Adrenal gland (tissue), 12 donors: ENCODE data around the gene LMTK2. TPM values are rescaled to one million over a fixed set of nuclear protein-coding genes. Genes with fewer than 3 reads are reported as not detected.
A peak's percentile ranks its signal among the peaks of the same experiment; 100 is the strongest.

ENCODE experiments used
- DNase-seq, 7 donors: peaks; one replicate each; pipeline ENCODE4 v3.0.0-alpha.2; 2019 to 2020
- H3K27ac ChIP-seq, 5 donors: fragments of 200-600 bp; sonication (generic) in 4 of 5; 1 replicate in 3 of 5; 2 replicates in 2 of 5; pipeline versions ENCODE4 v1.5.1 to v1.8.0; 2016 to 2020; ENCODE audit warnings: mild to moderate bottlenecking in 1 of 5
- H3K27me3 ChIP-seq: fragments of 200-600 bp; 2 replicates; pipeline ENCODE4 v1.8.0; 2021
- H3K36me3 ChIP-seq, 2 donors: fragments of 200-600 bp; replicated peaks in 1 of 2; 1 replicate in 1 of 2; 2 replicates in 1 of 2; pipeline versions ENCODE4 v1.5.1 to v1.8.0; 2018 to 2022
- H3K4me1 ChIP-seq, 2 donors: fragments of 200-600 bp; replicated peaks in 1 of 2; 1 replicate in 1 of 2; 2 replicates in 1 of 2; pipeline versions ENCODE4 v1.5.1 to v1.8.0; 2018 to 2021
- H3K4me3 ChIP-seq, 4 donors: fragments of 200-600 bp; sonication (generic) in 3 of 4; one replicate each; pipeline ENCODE4 v1.5.1; 2016 to 2018
- H3K9me3 ChIP-seq, 3 donors: fragments of 200-600 bp; sonication (generic) in 1 of 3; replicated peaks in 1 of 3; 1 replicate in 2 of 3; 2 replicates in 1 of 3; pipeline versions ENCODE4 v1.5.1 to v1.8.0; 2016 to 2021
- CTCF ChIP-seq, 6 experiments: fragments of 450-650 bp in 4 of 6; fragments of 200-600 bp in 2 of 6; sonication (generic) in 1 of 6; IDR thresholded peaks; 1 replicate in 5 of 6; 2 replicates in 1 of 6; pipeline versions ENCODE4 v1.5.1 to v1.8.0; 2016 to 2021; ENCODE audit warnings: antibody characterized with exemption in 6 of 6, mild to moderate bottlenecking in 2 of 6, moderate library complexity in 1 of 6
- POLR2A ChIP-seq, 2 donors: fragments of 450-650 bp; IDR thresholded peaks; one replicate each; pipeline ENCODE4 v1.6.1; 2017; ENCODE audit warnings: antibody characterized with exemption in 2 of 2, mild to moderate bottlenecking in 2 of 2, moderate library complexity in 1 of 2
- WGBS, 4 donors: extraction: QIAGEN DNeasy Blood & Tissue Kit in 2 of 4; methylation state at CpG; one replicate each; pipeline versions ENCODE4 v1.1.5 to v1.1.7; 2013 to 2017; 5-methylcytosine and 5-hydroxymethylcytosine counted together
- intact Hi-C, 2 donors: fragments of 100-400 bp; cut with DNase I; formaldehyde crosslinking; loops; one replicate each; pipeline versions ENCODE4 v1.14.1 to v1.15.0; 2022 to 2023
- polyA plus RNA-seq, 3 donors: library from polyadenylated mRNA; stranded (reverse); fragments of 200-250 nt in 2 of 3; fragments of 350-450 nt in 1 of 3; fragmentation: Illumina TruSeq in 1 of 3; extraction: RNeasy Lipid Tissue Mini Kit (QIAGEN cat#74804) in 1 of 3; gene quantifications; one replicate each; pipeline ENCODE4 v1.2.3, GENCODE V29; 2013 to 2014
- total RNA-seq, 9 donors: library from RNA; depleted of rRNA in 4 of 9; stranded (reverse); fragments of >200 nt in 4 of 9; fragments of 120-200 nt in 1 of 9; fragmentation: NEBNext Ultra II Directional in 1 of 9; extraction: Animal tissue kit (Norgen Biotek cat#: 25700) in 1 of 9; gene quantifications; one replicate each; pipeline versions ENCODE4 v1.1.0 to v1.2.4, GENCODE V29; 2013 to 2023
- donor health status: healthy with polysubstance abuse.
- donor health status: Bipolar disorder and iron deficiency.
- donor health status: DM: yes; HTN: yes; CAD: no.
- donor health status: DM: no; HTN: no; CAD: no.
- donor health status: DM: no; HTN: no; CAD: no.
- donor health status: DM: yes; HTN: yes; CAD: no.

The LMTK2 gene
- total and polyA plus RNA-seq, 12 donors = 3.4 to 36.2 (median 22.4) TPM

GRCh38 chr7:98090116-98090515 lies 16.5 kb upstream of the LMTK2 start:
- TF ChIP-seq POLR2A (IDR thresholded peaks at IDR 0.05) = no peak
- TF ChIP-seq CTCF (IDR thresholded peaks at IDR 0.05) = no peak
- DNase-seq = no peak
- no peaks in the 10 kb centered on the region for H3K36me3 ChIP-seq
- H3K4me3 ChIP-seq = no peak overlapping the region
- H3K9me3 ChIP-seq = peaks cover 0 to 4% (median 0%) of the 10 kb centered on the region in 3 donors
- no peaks in the 10 kb centered on the region for H3K4me1 ChIP-seq
- intact Hi-C loops = no loop called here
- peaks cover 6% of the 10 kb centered on the region for H3K27me3 ChIP-seq
- 44 to 59% (median 54%) methylated on average over 3 to 4 of the region's 4 CpGs for WGBS, 4 donors
- no peak overlapping the region for H3K27ac ChIP-seq

- Histone ChIP-seq H3K27me3 (peaks cover 6% of the 10 kb centered on the region), H3K36me3 (no peaks in the 10 kb centered on the region), H3K4me3 (no peak overlapping the region), H3K9me3 (peaks cover 0 to 10% (median 0%) of the 10 kb centered on the region in 3 donors), H3K4me1 (no peaks in the 10 kb centered on the region), H3K27ac (no peak overlapping the region)
- DNase-seq = no peak
- 71 to 75% (median 73%) methylated on average over 2 of the region's 2 CpGs for WGBS, 4 donors
- intact Hi-C loops = no loop called here
- TF ChIP-seq CTCF (IDR thresholded peaks at IDR 0.05) = no peak
- TF ChIP-seq POLR2A (IDR thresholded peaks at IDR 0.05) = no peak
Observed at GRCh38 chr7:98091061-98091460, 15.6 kb upstream of the LMTK2 start.

DNA sequence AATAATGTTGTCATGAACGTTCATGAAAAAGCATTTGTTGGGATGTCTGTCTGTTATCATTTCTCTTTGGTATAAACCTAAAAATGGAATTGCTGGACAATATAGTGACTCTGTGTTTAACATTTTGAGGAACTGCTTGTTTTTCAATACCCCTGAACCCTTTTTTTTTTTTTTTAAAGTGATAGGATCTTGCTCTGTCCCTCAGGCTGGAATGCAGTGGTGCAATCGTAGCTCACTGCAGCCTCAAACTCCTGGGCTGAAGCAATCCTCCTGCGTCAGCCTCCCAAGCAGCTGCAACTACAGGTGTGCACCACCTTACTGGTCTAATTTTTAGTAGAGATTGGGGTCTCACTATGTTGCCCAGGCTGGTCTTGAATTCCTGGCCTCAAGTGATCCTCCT lies 15.1 kb upstream of the LMTK2 start:
- peak in 1 of 7 donors; percentile 2 for DNase-seq
- H3K27me3 ChIP-seq = peaks cover 6% of the 10 kb centered on the region
- H3K4me1 ChIP-seq = no peaks in the 10 kb centered on the region
- TF ChIP-seq POLR2A (IDR thresholded peaks at IDR 0.05) = no peak
- no peak for TF ChIP-seq CTCF (IDR thresholded peaks at IDR 0.05)
- H3K4me3 ChIP-seq = no peak overlapping the region
- 63 to 80% (median 73%) methylated on average over 3 of the region's 3 CpGs for WGBS, 4 donors
- intact Hi-C loops = no loop called here
- no peaks in the 10 kb centered on the region for H3K36me3 ChIP-seq
- no peak overlapping the region for H3K27ac ChIP-seq
- H3K9me3 ChIP-seq = peaks cover 0 to 10% (median 0%) of the 10 kb centered on the region in 3 donors

GRCh38 chr7:98097042-98097645 lies 9.5 kb upstream of the LMTK2 start:
- no peak for DNase-seq
- Histone ChIP-seq H3K4me1 (no peaks in the 10 kb centered on the region), H3K27ac (no peak overlapping the region), H3K27me3 (peaks cover 6% of the 10 kb centered on the region), H3K9me3 (peaks cover 0 to 10% (median 10%) of the 10 kb centered on the region in 3 donors), H3K4me3 (no peak overlapping the region), H3K36me3 (no peaks in the 10 kb centered on the region)
- TF ChIP-seq POLR2A (IDR thresholded peaks at IDR 0.05) = no peak
- no peak for TF ChIP-seq CTCF (IDR thresholded peaks at IDR 0.05)
- intact Hi-C loops = no loop called here
- 89 to 93% (median 91%) methylated on average over 1 of the region's 1 CpG for WGBS, 4 donors
